H1 (cell line): Measurements from ENCODE around the gene KHDRBS2. TPM values are rescaled to one million over a fixed set of nuclear protein-coding genes. Genes with fewer than 3 reads are reported as not detected.

Source experiments
- ASH2L ChIP-seq: fragments of 200-600, 300-600 bp; sonication (generic); IDR thresholded peaks from one replicate; pipeline ENCODE4 v1.7.1; 2017; ENCODE audit warnings: low read length
- CHD1 ChIP-seq: IDR thresholded peaks from 2 replicates; pipeline ENCODE4 v1.6.1; 2012; ENCODE audit warnings: low read depth, low read length, improper control_type of control experiment
- CHD2 ChIP-seq: IDR thresholded peaks from 2 replicates; pipeline ENCODE4 v1.6.1; 2012; ENCODE audit warnings: low read length, improper control_type of control experiment
- CHD7 ChIP-seq: fragments of 300-600 bp; sonication (generic); IDR thresholded peaks from 2 replicates; pipeline ENCODE4 v1.7.1; 2012; ENCODE audit warnings: low read length, moderate library complexity, mild to moderate bottlenecking, inconsistent platforms; ENCODE audit not compliant: insufficient replicate concordance
- E2F6 ChIP-seq: IDR thresholded peaks from 2 replicates; pipeline ENCODE4 v1.6.1; 2012; ENCODE audit warnings: inconsistent platforms
- JUN ChIP-seq: IDR thresholded peaks from 2 replicates; pipeline ENCODE4 v1.6.1; 2011; ENCODE audit warnings: low read depth, mild to moderate bottlenecking, improper control_type of control experiment, low read length
- MAX ChIP-seq: IDR thresholded peaks from 2 replicates; pipeline ENCODE4 v1.6.1; 2012; ENCODE audit warnings: inconsistent platforms
- NRF1 ChIP-seq: IDR thresholded peaks from 2 replicates; pipeline ENCODE4 v1.6.1; 2011; ENCODE audit warnings: mild to moderate bottlenecking, low read depth, low read length, improper control_type of control experiment
- RXRA ChIP-seq: IDR thresholded peaks from 2 replicates; pipeline ENCODE4 v1.6.1; 2011; ENCODE audit warnings: low read depth, mild to moderate bottlenecking, low read length, moderate library complexity; ENCODE audit not compliant: insufficient read depth
- SAP30 ChIP-seq: fragments of 300-600 bp; sonication (generic); IDR thresholded peaks from 2 replicates; pipeline ENCODE4 v1.7.1; 2012; ENCODE audit warnings: low read length, moderate library complexity, mild to moderate bottlenecking, inconsistent platforms; ENCODE audit not compliant: insufficient read depth, insufficient replicate concordance
- SUZ12 ChIP-seq: fragments of 200-600 bp; sonication (generic); IDR thresholded peaks from 2 replicates; pipeline ENCODE4 v1.6.1; 2012; ENCODE audit warnings: mild to moderate bottlenecking, inconsistent platforms, low read length, moderate library complexity, mixed read lengths
- polyA plus RNA-seq, 7 experiments: library from polyadenylated mRNA; depleted of rRNA in 3 of 7; stranded (reverse) in 5 of 7; unstranded in 2 of 7; fragments of >200 nt in 5 of 7; fragments of 200-250 nt in 2 of 7; gene quantifications; 1 replicate in 5 of 7; 2 replicates in 1 of 7; 4 replicates in 1 of 7; pipeline versions ENCODE4 v1.2.1 to v1.2.3, GENCODE V29; 2011 to 2013; ENCODE audit warnings: missing spikeins in 2 of 7, mixed read lengths in 2 of 7
- total RNA-seq: library from RNA; stranded (reverse); fragmentation: NEBNext Ultra II Directional; extraction: Animal tissue kit (Norgen Biotek cat#: 25700); gene quantifications from 2 replicates; pipeline ENCODE4 v1.2.1, GENCODE V29; 2021

KHDRBS2 gene
- total and polyA plus RNA-seq, 2 of the 8 experiments (the other 6 are each of a cell fraction or from before 2014, with no cell fraction given): 5.2 to 7.7 TPM

GRCh38 chr6:61950811-61951210 lies 335.2 kb downstream of the KHDRBS2 start (continued):
- TF ChIP-seq CHD7 (no peak), SUZ12 (no peak), MAX (no peak), RXRA (no peak), CHD1 (no peak), NRF1 (no peak), ASH2L (no peak), CHD2 (no peak), E2F6 (no peak), SAP30 (no peak), JUN (no peak)
